Erythroblast (primary cell): ENCODE results near the gene IFI44L.
A peak's percentile ranks its signal among the peaks of the same experiment; 100 is the strongest.

Source experiments
- DNase-seq, 2 experiments: peaks; one replicate each; lab custom pipeline; 2025; lab: John Stamatoyannopoulos, UW
- GATA1 ChIP-seq: IDR thresholded peaks from 2 replicates; pipeline ENCODE4 v1.6.1; 2011; ENCODE audit warnings: low read depth, mild to moderate bottlenecking, control low read depth, low read length, moderate library complexity
- POLR2A ChIP-seq: IDR thresholded peaks from 2 replicates; pipeline ENCODE4 v1.6.1; 2011; ENCODE audit warnings: mild to moderate bottlenecking, low read length

The IFI44L gene

DNA sequence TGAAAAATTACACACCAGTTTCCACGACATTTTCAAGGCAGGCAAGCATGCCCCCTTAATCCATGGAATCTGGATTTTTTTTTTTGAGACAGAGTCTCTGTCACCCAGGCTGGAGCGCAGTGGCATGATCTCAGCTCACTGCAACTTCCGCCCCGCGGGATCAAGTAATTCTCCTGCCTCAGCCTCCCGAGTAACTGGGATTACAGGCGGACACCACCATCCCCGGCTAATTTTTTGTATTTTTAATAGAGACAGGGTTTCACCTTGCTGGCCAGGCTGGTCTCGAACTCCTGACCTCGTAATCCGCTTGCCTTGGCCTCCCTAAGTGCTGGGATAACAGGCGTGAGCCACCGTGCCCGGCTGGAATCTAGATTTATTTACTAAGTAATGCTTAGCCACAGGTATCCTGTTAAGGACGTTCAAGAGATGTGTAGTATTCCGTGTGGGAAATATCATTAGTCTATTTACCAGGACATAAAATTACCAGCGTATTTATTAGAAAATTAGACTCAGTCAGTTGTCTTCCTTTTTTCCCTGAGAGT is 31.8 kb downstream of the IFI44L start:
- no peak for DNase-seq
- TF ChIP-seq GATA1 (no peak), POLR2A (no peak)

DNA sequence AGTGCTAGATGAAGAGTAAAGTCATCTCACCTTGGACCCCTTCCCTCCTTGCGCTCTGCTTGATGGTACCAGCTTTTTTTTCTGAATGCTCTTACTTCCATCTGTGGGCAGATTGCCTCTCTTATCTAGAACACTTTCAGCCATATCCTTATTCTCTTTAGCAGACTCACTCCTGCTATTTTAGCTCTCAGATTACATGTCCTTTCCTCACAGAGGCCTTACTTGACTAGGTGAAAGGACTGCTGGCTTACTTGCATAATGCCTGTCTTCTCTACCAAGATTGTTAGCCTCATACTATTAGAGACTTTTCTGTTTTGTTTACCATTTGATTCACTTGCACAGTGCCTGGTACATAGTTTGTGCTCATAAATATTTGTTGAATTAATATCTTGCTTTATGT is 38.7 kb downstream of the IFI44L start:
- TF ChIP-seq POLR2A = no peak
- no peak for TF ChIP-seq GATA1
- no peak for DNase-seq

DNA sequence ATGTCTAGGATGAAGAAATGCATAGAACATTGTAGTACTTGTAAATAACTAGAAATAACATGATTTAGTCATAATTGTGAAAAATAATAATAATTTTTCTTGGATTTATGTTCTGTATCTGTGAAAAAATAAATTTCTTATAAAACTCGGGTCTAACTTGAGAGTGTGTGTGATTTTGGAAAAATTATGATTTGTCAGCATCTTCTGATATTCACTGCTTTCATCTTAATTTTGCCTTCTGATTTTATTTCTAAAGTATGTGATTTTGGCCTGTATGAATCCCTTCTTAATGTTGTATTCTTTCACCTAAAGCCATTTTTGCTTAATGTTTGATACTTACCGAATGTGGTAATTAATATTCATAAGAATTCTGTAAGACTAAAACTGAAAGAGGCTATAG is 43.7 kb downstream of the IFI44L start:
- TF ChIP-seq GATA1 (no peak), POLR2A (no peak)
- no peak for DNase-seq

DNA sequence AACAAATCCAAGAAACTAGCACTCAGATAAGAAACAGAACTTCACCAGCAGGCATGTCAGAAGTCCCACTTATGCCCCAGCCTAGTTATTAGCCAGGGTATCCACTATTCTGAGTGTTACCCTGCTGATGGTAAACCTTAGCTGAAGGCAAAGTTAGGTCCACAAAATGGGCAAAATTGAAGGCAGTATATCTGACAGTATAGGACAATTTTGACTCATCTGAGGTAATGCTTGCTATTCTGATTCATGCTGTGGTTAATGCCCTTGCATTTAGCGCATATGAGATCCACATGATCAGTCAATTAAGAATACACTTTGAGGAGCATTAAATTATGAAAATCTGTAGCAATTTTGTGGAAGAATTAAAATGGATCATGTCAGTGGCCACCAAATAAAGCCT is 44.5 kb downstream of the IFI44L start:
- no peak for TF ChIP-seq GATA1
- TF ChIP-seq POLR2A = no peak
- DNase-seq = no peak

DNA sequence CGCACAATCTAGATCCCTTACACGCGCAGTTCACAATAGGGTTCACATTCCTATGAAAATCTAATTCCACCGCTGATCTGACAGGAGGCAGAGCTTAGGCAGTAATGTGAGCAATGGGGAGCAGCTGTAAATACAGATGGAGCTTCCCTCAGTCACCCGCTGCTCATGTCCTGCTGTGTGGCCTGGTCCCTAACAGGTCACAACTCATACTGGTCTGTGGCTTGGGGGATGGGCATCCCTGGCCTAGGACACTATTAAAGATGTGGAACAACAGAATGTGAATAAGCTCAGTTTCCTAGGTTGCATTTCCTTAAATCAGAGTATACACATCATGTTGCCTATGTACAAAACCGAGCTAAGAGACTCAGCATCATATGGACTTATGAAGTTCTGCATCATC is 45.6 kb downstream of the IFI44L start:
- DNase-seq = no peak
- TF ChIP-seq GATA1 (no peak), POLR2A (no peak)

DNA sequence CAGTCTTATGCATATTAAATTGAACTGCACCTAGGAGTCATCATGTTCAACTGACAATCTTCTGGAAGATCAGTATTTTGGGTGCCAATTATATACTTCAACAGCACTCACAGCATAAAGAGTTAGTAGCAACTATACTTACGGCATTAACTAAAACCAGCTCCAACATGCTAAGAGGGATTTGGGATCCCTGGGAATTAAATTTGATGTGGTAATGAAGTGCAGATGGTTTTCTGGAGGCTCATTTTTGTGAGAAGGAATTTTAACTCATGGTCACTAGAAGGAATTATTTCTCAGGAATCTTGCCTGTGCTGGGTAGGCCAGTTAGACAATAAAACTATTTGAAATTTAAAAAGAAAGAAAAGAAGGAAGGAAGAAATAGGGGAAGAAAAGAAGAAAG is 47.7 kb downstream of the IFI44L start:
- no peak for TF ChIP-seq GATA1
- no peak for TF ChIP-seq POLR2A
- DNase-seq = no peak

DNA sequence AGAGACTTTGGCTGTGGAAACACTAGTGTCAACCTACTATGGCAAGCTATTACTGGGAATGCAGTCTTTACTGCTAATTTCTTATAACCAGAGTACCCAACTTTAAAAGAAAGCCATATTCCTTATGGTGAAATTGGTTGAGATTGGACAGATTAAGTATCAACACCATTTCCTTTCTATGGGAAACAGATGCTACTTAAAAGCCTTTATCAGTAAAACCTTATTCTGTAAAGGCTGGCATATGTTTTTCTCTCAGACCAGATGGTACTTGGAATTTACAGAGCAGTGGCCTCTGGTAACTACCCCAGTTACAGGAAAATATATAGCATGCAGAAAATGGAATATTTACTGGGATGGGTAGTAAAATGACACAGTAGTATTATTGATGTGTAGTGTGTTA is 48.2 kb downstream of the IFI44L start:
- no peak for DNase-seq
- no peak for TF ChIP-seq GATA1
- no peak for TF ChIP-seq POLR2A

DNA sequence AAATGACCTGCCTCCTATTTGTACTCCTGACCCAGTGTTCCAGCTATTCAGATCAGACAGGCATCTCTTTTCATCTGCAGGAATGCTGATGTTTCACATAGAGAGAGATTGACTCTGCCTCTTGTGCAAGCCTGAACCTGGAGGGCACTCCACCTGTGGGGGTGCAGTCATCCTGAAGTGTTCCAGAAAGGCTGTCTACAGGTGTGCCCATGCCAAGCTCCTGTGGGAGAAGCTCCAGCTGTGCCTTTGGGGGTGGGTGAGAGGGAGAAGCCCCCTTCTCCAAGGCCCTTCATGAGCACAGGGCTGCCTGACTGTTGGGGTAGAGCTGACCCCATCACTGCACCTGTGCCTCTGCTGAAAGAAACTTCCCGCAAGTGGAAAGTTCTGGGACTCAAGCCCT is 52.2 kb downstream of the IFI44L start:
- TF ChIP-seq POLR2A (no peak), GATA1 (no peak)
- no peak for DNase-seq

DNA sequence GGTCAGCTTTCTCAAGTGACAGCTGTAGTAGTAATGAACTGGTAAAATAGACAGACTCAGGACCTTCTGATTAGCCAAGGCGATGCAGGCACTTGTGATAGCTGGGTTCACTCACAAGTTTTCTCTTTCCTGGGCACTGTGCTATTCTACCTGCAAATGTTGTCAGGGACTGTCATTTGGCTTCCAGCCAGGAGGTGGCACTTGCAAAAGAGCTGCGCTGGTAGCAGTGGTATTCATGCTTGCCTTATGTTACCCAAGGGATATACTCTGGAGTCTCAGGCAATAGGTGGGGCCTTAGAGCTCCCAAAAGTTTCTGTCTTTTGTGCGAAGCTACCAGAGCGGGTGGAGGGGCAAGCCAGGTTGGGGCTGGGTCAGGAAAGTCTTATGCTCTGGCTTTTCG is 52.9 kb downstream of the IFI44L start:
- DNase-seq = no peak
- TF ChIP-seq POLR2A (no peak), GATA1 (no peak)

DNA sequence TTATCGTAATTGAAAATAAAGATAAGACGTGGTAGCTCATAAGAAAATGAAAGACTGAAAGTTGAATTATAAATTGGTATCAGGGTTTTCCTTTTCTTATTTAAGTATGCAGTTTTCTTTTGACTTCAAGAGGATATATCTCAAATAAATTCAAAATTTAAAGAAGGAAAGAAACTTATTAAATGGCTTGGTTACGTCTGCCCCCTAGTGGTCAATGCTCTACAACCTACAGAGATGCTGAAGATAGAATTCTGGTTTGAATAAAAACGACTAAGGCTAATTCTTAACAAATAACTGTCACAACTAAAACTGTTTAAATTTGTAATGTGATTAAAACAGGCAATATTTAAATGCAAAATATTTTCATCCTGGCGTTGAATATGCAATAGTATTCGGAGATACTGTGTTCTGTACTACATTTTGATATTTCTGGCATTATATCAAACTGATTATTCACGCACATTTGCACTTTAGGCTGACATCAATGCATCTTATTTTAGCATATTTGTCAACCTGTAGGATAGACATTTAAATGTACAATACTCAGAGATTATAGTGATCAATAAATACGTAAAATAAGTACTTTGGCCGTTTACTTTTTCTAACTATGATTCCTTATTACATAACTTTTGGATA is 56.2 kb downstream of the IFI44L start:
- peak; percentile 60 to 79 for DNase-seq
- TF ChIP-seq POLR2A (no peak), GATA1 (no peak)

DNA sequence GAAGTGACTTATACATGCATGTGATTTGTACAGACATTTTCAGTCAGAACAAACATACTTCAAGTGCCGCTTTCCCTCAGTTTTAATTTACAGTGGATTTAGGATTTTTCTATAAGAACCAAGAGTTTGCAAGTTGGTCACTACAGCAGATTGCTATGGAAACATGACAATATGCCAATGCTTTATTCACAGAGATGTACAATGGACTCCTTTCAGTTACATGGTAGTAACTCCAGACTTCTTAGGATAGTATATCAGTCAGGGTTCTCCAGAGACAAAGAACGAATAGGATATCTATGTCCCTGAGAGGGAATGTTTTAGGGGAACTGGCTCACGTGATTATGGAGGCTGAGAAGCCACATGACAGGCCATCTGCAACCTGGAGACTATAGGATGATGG is 56.7 kb downstream of the IFI44L start:
- no peak for DNase-seq
- no peak for TF ChIP-seq POLR2A
- no peak for TF ChIP-seq GATA1

DNA sequence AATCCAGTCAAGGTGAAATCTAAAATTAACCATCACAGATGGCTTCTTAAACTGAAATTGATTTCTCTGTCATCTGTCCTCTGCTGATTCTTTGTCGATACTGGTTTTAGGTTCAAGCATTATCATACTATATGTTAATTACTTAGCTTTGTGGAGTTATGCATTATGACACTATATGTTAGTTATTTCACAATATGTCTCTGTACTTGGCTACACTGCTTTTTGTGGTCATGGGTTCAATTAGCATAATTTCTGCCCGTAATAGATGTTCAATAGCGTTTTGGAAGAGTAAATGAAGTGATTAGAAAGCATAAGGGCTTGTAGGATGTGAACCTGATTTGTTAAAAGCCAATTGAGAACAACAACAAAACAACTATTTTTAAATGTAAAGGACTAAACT is 57.5 kb downstream of the IFI44L start:
- no peak for DNase-seq

DNA sequence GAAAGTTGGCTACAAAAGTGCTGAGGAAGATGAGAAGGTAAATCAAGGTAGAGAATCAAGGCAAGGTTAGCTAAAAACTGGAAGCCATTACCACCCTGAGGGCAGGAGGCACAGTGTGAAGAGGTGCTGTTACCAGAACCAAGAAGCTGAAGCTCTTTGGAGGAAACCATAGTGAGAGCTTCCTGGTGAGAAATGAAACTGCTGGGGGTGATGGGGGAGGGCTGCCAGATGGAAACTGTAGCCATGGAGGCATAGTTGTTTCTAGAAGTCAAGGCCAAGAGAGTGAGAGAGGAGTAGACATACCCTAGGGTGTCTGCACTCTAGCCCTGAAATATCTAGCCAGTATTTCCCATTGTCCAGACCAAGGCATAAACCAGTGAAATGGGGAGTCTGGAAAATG is 58.1 kb downstream of the IFI44L start:
- TF ChIP-seq POLR2A (no peak), GATA1 (no peak)
- DNase-seq = no peak

More for the DNA sequence above, 57.5 kb downstream of the IFI44L start:
- TF ChIP-seq GATA1 = no peak
- TF ChIP-seq POLR2A = no peak

DNA sequence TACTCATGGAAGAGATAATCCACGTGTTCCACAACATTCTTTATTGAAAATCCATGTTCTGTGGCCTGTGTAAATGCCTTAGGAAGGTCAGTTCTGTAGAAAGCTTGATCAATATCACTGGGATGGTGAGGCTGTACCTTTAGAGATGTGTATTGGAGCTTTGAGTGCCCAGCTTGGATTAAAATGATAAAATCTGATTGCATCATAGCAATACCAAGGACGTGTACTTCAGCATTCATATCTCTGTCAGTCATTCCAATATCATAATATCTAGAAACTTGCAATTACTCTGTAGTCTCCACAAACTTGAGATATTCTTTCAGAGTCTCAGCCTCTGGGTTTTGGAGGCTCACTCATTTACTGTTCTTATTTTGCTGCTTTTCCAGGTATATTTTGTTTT is 61.0 kb downstream of the IFI44L start:
- DNase-seq = no peak

DNA sequence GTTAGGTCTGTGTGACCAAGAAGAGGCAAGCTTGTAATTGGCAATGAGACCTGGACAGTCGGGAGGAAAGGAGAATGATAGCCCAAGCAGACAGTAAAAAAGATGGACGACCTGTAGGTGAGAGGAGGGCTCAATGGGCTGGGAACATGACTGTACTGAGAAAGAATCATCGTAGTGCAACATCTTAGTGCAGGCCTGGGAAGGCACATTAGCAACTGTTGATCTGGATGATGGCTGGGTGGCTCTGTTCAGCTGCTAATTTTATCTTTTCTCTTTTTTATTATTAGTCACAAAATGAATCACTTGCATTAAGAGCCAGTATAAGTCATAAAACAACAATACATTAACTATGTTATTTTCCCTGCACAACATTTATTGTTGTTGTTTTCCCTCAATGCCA is 62.2 kb downstream of the IFI44L start:
- no peak for DNase-seq
- TF ChIP-seq POLR2A (no peak), GATA1 (no peak)

More for the DNA sequence above, 61.0 kb downstream of the IFI44L start:
- TF ChIP-seq POLR2A = no peak
- TF ChIP-seq GATA1 = no peak

DNA sequence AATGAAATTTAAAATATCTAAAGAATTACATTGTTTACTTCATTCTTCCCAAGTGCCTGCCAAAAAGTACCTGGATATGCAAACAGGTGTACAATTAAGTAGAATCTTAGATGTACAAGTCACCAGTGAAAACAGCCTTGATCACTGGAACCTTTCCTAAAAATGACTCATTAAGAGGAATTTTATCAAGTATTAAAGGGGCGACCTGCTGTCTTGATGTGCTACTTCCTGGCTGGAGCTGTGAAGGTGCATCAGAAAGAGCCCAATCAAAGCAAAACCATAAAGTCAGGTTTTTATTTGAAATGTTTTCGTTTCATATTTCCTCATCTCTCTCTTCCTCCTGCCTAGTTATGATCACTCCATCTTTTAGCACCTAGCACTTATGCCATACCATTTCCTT is 62.8 kb downstream of the IFI44L start:
- DNase-seq = no peak
- TF ChIP-seq POLR2A = no peak
- no peak for TF ChIP-seq GATA1
